Stimulated activated CD8-positive, alpha-beta memory T cell treated with anti-CD3 and anti-CD28 coated beads, Interleukin-2, amount 100 ng/mL, for 1 hour (primary cell): Measurements from ENCODE around the gene WDR83.
A peak's percentile ranks its signal among the peaks of the same experiment; 100 is the strongest.
"Not testable (repeated sequence)": the region's sequence is repeated elsewhere in the genome, so short reads cannot be mapped to it uniquely, and the experiment has no call there.

Experiments used
- DNase-seq, 2 donors: peaks; one replicate each; pipeline ENCODE4 v3.0.0-alpha.2; 2020; ENCODE audit warnings: low read depth in 2 of 2

The WDR83 gene, protein sequence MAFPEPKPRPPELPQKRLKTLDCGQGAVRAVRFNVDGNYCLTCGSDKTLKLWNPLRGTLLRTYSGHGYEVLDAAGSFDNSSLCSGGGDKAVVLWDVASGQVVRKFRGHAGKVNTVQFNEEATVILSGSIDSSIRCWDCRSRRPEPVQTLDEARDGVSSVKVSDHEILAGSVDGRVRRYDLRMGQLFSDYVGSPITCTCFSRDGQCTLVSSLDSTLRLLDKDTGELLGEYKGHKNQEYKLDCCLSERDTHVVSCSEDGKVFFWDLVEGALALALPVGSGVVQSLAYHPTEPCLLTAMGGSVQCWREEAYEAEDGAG

GRCh38 chr19:12666265-12667048, at the start of gene WDR83, which contains the start of gene MAN2B1:
Gene WDR83 (plus strand): TSS chr19:12666807. CDS start chr19:12669791, 2,984 bp downstream.
Gene MAN2B1 (minus strand): TSS chr19:12666742. CDS start chr19:12666701, 41 bp downstream.
- DNase-seq = peak; percentile 54 to 70

DNA sequence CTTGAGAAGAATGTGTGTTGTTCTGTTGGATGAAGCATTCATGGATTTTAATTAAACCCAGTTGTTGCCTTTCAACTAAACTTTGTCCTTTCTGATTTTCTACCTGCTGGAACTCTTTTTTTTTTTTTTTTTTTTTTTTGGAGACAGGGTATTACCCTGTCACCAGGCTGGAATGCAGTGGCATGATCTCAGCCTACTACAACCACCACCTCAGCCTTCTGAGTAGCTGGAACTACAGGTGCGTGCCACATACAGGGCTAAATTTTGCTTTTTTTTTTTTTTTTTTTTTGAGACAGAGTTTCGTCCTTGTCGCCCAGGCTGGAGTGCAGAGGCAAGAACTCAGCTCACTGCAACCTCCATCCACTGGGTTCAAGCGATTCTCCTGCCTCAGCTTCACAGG, 49.0 kb upstream of the WDR83 start:
- no peak for DNase-seq

DNA sequence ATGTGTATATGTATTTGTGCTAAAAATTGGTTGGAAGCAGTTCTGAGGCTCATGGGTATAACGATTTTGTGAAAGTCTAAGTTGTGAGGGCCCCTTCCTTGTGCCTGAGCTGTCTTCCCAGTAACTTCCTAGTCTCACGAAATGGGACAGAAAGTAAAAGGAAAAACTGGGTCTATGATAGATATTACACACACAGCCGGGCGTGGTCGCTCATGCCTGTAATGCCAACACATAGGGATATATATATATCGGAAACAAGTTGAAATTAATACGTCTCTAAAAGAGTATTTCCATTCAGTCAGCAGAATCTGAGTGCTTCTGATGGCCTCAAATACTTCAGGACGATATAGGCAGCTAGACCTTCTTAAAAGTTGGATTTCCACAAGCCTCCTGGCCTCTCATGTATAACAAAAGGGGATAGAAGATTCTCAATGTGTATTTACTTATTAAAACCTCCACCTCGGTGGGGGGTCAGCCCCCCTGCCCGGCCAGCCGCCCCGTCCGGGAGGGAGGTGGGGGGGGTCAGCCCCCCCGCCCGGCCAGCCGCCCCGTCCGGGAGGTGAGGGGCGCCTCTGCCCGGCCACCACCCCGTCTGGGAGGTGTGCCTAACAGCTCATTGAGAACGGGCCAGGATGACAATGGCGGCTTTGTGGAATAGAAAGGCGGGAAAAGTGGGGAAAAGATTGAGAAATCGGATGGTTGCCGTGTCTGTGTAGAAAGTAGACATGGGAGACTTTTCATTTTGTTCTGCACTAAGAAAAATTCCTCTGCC, 45.2 kb upstream of the WDR83 start:
- not testable (repeated sequence) for DNase-seq

GRCh38 chr19:12623361-12624031, 43.1 kb upstream of the WDR83 start:
- DNase-seq = no peak

GRCh38 chr19:12626958-12627357, 39.6 kb upstream of the WDR83 start:
- no peak for DNase-seq

GRCh38 chr19:12628040-12629022, 38.3 kb upstream of the WDR83 start:
- DNase-seq = no peak

GRCh38 chr19:12629215-12629614, 37.4 kb upstream of the WDR83 start:
- DNase-seq = no peak

- DNase-seq = no peak
Observed at GRCh38 chr19:12636631-12637030, 30.0 kb upstream of the WDR83 start.

DNA sequence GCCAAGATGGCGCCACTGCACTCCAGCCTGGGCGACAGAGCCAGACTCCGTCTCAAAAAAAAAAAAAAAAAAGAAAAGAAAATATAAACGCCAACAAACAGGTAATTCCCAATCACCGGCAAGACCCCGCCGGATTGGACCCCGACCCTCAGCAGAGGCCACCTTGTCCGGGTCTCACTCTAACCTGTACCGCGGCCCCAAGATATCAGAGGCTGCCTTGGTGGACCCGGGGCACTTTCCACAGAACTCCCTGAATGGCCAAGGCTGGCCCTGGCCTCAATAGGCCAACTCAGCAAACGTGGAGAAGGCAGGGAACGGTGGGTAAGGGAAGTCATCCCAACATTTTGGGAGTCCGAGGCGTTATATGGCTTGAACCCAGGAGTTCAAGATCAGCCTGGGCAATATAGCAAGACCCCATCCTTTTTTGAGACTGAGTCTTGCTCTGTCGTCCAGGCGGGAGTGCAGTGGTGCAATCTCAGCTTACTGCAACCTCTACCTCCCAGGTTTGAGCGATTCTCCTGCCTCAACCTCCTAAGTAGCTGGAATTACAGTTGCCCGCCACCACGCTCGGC, 27.9 kb upstream of the WDR83 start:
- DNase-seq = no peak

DNA sequence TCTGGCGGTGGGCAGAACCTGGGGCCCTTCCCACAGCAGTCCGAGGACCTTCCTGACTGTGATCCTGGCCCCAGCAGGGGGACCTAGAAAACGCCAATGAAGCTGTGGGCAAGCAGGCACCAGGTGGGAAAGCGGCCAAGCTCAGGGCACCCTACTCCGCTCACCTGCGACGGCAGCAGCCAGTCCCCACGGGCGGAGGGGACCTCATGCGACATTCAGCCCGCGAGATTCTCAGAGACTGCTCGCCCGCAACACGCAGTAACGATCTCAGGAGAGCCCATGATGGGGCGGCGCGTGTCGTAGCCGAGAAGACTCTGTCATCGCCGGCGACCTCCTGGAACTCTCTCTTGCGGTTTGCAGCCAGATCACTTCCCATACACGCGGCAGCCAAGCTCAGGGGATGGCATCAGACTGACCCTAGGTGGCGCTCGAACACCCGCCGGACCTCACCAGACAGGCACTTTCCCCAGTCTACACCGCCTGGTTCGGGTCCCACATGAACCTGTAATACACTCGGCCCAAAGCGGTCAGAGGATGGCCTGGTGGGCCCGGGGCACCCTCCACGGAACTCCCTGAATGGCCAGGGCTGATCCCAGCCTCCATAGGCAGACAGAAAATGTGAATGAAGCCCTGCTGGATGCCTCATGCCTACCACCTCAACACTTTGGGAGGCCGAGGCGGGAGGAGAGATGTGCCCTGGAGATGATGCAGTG, 26.6 kb upstream of the WDR83 start:
- DNase-seq = peak; percentile 69 to 73

GRCh38 chr19:12641456-12641855, 25.2 kb upstream of the WDR83 start:
- no peak for DNase-seq

- no peak for DNase-seq
Observed at GRCh38 chr19:12642506-12642905, 24.1 kb upstream of the WDR83 start.

- DNase-seq = not testable (repeated sequence)
Observed at GRCh38 chr19:12643716-12644115, 22.9 kb upstream of the WDR83 start.

DNA sequence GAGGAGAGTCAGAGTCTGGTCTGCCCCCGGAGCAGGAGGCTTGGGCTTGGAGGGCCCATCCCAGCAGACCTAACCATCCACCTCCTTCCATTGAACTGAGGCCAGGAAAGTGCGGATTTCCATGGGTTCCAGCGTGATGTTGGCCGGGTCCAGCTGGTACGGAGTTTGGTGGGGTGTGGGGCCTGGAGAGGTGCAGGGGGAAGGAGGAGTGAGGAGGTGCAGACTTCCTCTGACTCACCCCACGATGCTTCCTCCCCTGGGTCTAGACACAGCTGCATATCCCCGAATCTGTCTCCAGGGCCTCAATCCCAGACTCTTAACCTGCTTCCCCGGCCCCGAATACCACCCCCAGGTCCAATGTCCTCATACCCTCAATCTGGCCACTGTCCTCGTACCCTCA, 20.1 kb upstream of the WDR83 start:
- no peak for DNase-seq

DNA sequence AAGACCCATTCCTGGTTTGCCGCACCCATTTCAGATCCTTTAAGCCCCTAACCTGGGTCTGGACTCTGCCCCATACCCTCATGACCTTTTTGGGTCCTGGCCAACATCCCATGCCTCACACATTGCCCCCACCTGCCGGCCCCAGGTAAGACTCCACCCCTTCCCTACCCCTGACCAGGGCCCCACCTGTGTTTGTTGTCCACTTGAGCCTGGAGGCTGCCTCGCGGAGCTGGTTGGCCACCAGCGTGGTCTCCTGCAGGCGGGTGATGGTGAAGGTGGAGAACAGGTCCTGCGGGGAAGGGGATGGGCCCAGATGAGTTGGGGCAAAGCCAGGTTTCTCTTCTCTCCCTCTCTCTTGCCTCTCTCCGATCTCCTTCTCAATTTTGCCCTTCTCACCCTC, 19.6 kb upstream of the WDR83 start:
- DNase-seq = no peak

DNA sequence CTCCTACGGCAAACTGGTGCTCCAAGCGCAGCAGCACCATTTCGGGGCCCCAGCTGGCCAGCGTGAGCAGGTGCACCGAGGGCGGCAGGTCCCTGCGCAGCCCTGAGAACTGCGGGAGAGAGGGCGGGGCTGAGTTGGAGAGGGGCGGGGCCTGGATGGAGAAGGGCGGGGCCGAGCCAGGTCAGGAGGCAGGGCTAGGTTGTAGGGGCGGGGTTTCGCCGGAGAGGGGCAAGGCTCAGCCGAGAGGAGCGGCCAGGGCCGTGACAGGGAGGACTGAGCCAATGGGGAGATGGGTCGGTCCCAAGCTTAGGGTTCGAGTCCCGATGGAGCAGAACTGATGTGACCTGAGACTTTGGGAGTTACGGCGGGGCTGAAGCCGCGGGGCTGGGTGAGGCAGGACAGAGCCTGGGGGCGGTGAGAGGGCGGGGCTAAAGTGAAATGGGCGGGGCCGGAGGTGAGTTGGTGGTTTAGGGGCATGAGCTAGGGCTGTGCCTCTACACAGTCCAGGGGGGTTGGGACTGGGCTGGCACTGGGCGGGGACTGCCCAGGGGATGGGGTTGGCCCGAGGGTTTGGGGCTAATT, 19.0 kb upstream of the WDR83 start:
- DNase-seq = no peak

- DNase-seq = no peak
Observed at GRCh38 chr19:12648088-12648487, 18.5 kb upstream of the WDR83 start.

DNA sequence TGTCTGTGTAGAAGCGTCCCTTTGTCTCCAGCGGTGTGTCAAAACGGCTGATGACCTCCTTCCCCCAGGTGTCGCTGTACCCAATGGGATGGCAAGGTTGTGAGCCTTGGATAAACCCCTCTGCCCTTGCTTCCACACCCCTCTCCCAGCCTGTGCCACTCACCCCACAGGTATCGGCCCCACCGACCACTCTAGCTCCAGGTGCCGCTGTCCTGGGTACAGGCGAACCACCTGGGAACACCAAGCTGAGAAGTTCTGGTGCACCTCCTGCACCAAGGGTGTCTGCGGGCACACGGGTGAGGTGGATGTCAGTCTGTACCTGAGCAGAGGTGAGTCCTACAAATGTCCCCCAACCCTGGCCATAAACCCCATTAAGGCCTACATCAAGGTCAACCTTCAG, 16.7 kb upstream of the WDR83 start:
- no peak for DNase-seq

DNA sequence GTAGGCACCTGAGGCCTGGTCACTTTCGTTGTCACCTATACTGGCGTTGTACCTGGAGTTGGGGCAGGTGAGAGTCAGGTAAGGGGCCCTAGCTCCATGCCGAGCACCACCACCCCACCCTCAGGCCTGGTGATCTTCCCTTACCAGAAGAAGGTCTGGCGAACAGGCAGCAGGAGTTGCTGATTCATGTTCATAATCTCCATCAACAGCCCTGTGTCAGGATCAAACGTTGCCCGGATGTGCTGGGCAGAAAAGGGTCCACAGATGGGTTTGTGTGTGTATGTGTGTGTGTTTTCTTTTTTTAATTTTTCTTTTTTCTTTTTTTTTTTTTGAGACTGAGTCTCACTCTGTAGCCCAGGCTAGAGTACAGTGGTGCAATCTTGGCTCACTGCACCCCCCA, 14.4 kb upstream of the WDR83 start:
- DNase-seq = no peak
